Activated CD4-positive, alpha-beta memory T cell treated with anti-CD3 and anti-CD28 coated beads for 36 hours (primary cell): ENCODE measurements around the gene RIN3. TPM values are rescaled to one million over a fixed set of nuclear protein-coding genes. Genes with fewer than 3 reads are reported as not detected.

Experiments
- CTCF ChIA-PET: fragments of 350-600 bp; sonication (Branson Sonifier 250); formaldehyde crosslinking; loops from one replicate; lab custom pipeline; 2021; ENCODE audit warnings: antibody characterized with exemption, inconsistent platforms; lab: Charles Lee
- POLR2A ChIA-PET: fragments of 350-600 bp; sonication (Branson Sonifier 250); formaldehyde crosslinking; loops from one replicate; lab custom pipeline; 2021; ENCODE audit warnings: antibody characterized with exemption; lab: Charles Lee
- DNase-seq: peaks from one replicate; pipeline ENCODE4 v3.0.0-alpha.2; 2020
- H3K27ac Mint-ChIP-seq: one replicate; pipeline ENCODE4 v1.8.0; 2021; ENCODE audit warnings: mixed read lengths
- H3K27me3 Mint-ChIP-seq: one replicate; pipeline ENCODE4 v1.8.0; 2021; ENCODE audit warnings: mixed read lengths
- H3K36me3 Mint-ChIP-seq: one replicate; pipeline ENCODE4 v1.8.0; 2021; ENCODE audit warnings: mixed read lengths
- H3K4me1 Mint-ChIP-seq: one replicate; pipeline ENCODE4 v1.8.0; 2021; ENCODE audit warnings: low read depth, mixed read lengths
- H3K4me3 Mint-ChIP-seq: one replicate; pipeline ENCODE4 v1.8.0; 2021; ENCODE audit warnings: mild to moderate bottlenecking, mixed read lengths
- H3K9me3 Mint-ChIP-seq: one replicate; pipeline ENCODE4 v1.8.0; 2021; ENCODE audit warnings: mixed read lengths
- intact Hi-C: fragments of 100-400 bp; cut with micrococcal nuclease; formaldehyde crosslinking; loops from one replicate; pipeline ENCODE4 v1.15.1; 2023
- total RNA-seq, 2 experiments: library from RNA; stranded (reverse); gene quantifications; one replicate each; pipeline ENCODE4 v1.2.3, GENCODE V29; 2021

The RIN3 gene
- total RNA-seq, 2 experiments from 2014 or later, result 17.5 to 18.8 TPM

GRCh38 chr14:92473969-92474535 is 39.5 kb upstream of the RIN3 start:
- Mint-ChIP-seq H3K4me3 (no peak overlapping the region), H3K36me3 (no peaks in the 10 kb centered on the region), H3K4me1 (peaks cover 5% of the 10 kb centered on the region), H3K27me3 (peaks cover 4% of the 10 kb centered on the region), H3K9me3 (peaks cover 6% of the 10 kb centered on the region), H3K27ac (no peak overlapping the region)
- CTCF ChIA-PET, result interaction anchor here (0.6 kb wide), 1 partner anchor 106 kb away, joined by 3 read pairs; no protein-coding TSS in a partner anchor
- POLR2A ChIA-PET, result no interaction called here
- intact Hi-C loops, result no loop called here
- no peak for DNase-seq

DNA sequence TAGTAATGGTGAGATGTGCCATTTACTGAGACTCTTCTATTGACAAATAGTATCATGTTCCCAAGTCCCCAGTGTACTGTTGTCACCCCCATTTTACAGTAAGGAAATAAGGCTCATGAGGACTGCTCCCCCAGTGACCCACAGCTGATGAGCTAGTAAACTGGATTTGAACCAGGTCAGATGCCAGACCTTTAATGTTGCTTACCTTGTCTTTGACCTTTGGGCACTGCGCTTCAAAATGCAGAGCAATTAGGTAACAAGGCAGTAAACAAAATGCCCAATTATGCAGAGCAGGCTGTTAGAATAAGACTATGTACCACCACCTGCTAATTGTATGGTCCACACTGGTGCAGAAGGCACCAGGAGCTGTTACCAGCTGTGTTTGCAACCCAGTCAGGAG is 38.5 kb upstream of the RIN3 start:
- H3K27me3 Mint-ChIP-seq, result peaks cover 2% of the 10 kb centered on the region
- no peak overlapping the region for H3K27ac Mint-ChIP-seq
- H3K9me3 Mint-ChIP-seq, result peaks cover 3% of the 10 kb centered on the region
- H3K4me3 Mint-ChIP-seq, result no peak overlapping the region
- POLR2A ChIA-PET, result no interaction called here
- intact Hi-C loops, result no loop called here
- no peak for DNase-seq
- H3K36me3 Mint-ChIP-seq, result no peaks in the 10 kb centered on the region
- H3K4me1 Mint-ChIP-seq, result peaks cover 5% of the 10 kb centered on the region
- CTCF ChIA-PET, result no interaction called here

GRCh38 chr14:92475451-92476187 is 38.0 kb upstream of the RIN3 start:
- no peak for DNase-seq
- intact Hi-C loops, result no loop called here
- H3K9me3 Mint-ChIP-seq, result peaks cover 3% of the 10 kb centered on the region
- POLR2A ChIA-PET, result no interaction called here
- H3K36me3 Mint-ChIP-seq, result no peaks in the 10 kb centered on the region
- H3K27me3 Mint-ChIP-seq, result peaks cover 2% of the 10 kb centered on the region
- CTCF ChIA-PET, result no interaction called here
- H3K27ac Mint-ChIP-seq, result no peak overlapping the region
- H3K4me3 Mint-ChIP-seq, result no peak overlapping the region
- H3K4me1 Mint-ChIP-seq, result peaks cover 5% of the 10 kb centered on the region

- Mint-ChIP-seq H3K27ac (no peak overlapping the region), H3K4me1 (no peaks in the 10 kb centered on the region), H3K4me3 (no peak overlapping the region), H3K36me3 (no peaks in the 10 kb centered on the region), H3K27me3 (peaks cover 11% of the 10 kb centered on the region), H3K9me3 (peaks cover 3% of the 10 kb centered on the region)
- ChIA-PET CTCF (no interaction called here), POLR2A (no interaction called here)
- DNase-seq, result no peak
- intact Hi-C loops, result no loop called here
Measured at GRCh38 chr14:92480856-92481255, 32.7 kb upstream of the RIN3 start.

DNA sequence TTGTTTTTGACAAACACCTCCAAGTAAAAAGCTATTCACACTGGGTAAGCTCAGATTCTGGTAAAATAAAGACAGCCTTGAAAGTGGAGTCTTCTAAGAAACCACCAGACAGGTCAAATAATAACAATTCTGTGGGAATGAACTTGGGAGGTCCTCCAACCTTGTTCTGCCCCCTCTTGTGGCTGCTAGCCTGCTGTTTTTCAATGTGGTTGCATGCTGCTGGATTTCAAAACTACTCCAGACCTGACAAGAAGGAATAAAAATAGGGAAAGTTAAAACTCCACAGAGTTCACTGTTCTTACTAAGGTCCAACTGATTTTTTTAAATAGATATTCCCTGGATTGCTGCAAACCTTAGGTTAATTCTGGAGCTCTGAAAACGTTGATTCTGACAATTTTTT is 32.2 kb upstream of the RIN3 start:
- peaks cover 3% of the 10 kb centered on the region for H3K9me3 Mint-ChIP-seq
- H3K27me3 Mint-ChIP-seq, result peaks cover 12% of the 10 kb centered on the region
- no peak overlapping the region for H3K27ac Mint-ChIP-seq
- CTCF ChIA-PET, result interaction anchor here (0.7 kb wide), 1 partner anchor 21 kb away, joined by 3 read pairs; no protein-coding TSS in a partner anchor
- H3K4me3 Mint-ChIP-seq, result no peak overlapping the region
- H3K4me1 Mint-ChIP-seq, result no peaks in the 10 kb centered on the region
- intact Hi-C loops, result no loop called here
- DNase-seq, result no peak
- H3K36me3 Mint-ChIP-seq, result no peaks in the 10 kb centered on the region
- POLR2A ChIA-PET, result no interaction called here

GRCh38 chr14:92481811-92482555 is 31.6 kb upstream of the RIN3 start:
- POLR2A ChIA-PET, result no interaction called here
- CTCF ChIA-PET, result interaction anchor here (0.7 kb wide), 1 partner anchor 21 kb away, joined by 3 read pairs; no protein-coding TSS in a partner anchor
- Mint-ChIP-seq H3K4me1 (no peaks in the 10 kb centered on the region), H3K36me3 (no peaks in the 10 kb centered on the region), H3K27me3 (peaks cover 12% of the 10 kb centered on the region), H3K27ac (no peak overlapping the region), H3K9me3 (peaks cover 3% of the 10 kb centered on the region), H3K4me3 (no peak overlapping the region)
- no peak for DNase-seq
- intact Hi-C loops, result no loop called here

GRCh38 chr14:92482621-92483319 is 30.8 kb upstream of the RIN3 start:
- peaks cover 12% of the 10 kb centered on the region for H3K27me3 Mint-ChIP-seq
- H3K4me3 Mint-ChIP-seq, result no peak overlapping the region
- CTCF ChIA-PET, result no interaction called here
- DNase-seq, result no peak
- no peaks in the 10 kb centered on the region for H3K4me1 Mint-ChIP-seq
- no peak overlapping the region for H3K27ac Mint-ChIP-seq
- no peaks in the 10 kb centered on the region for H3K36me3 Mint-ChIP-seq
- POLR2A ChIA-PET, result no interaction called here
- intact Hi-C loops, result no loop called here
- peaks cover 3% of the 10 kb centered on the region for H3K9me3 Mint-ChIP-seq

GRCh38 chr14:92484132-92484823 is 29.3 kb upstream of the RIN3 start:
- CTCF ChIA-PET, result no interaction called here
- POLR2A ChIA-PET, result no interaction called here
- no peaks in the 10 kb centered on the region for H3K9me3 Mint-ChIP-seq
- H3K27me3 Mint-ChIP-seq, result peaks cover 10% of the 10 kb centered on the region
- H3K4me1 Mint-ChIP-seq, result no peaks in the 10 kb centered on the region
- no peak overlapping the region for H3K4me3 Mint-ChIP-seq
- DNase-seq, result no peak
- intact Hi-C loops, result no loop called here
- no peak overlapping the region for H3K27ac Mint-ChIP-seq
- no peaks in the 10 kb centered on the region for H3K36me3 Mint-ChIP-seq

DNA sequence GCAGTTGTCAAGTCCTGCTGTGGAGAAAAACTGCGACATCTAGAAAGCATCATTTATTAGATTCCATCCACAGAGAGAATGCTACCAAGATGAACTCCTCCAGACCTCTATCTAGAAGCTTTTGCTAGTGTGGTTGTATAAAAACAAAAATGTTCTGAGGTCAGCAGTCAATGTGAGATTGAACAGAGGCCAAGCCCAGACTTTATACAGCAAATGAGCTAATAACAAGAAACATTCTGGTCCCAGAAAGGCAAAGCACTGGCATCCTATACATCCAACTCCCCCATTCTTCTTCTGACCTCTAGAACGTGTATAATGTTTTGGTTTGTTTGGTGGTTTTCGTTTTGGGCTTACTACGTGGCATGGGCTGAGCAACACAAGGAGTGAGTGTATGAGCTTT is 26.7 kb upstream of the RIN3 start:
- intact Hi-C loops, result no loop called here
- Mint-ChIP-seq H3K27ac (no peak overlapping the region), H3K4me3 (no peak overlapping the region), H3K9me3 (no peaks in the 10 kb centered on the region), H3K4me1 (no peaks in the 10 kb centered on the region), H3K36me3 (no peaks in the 10 kb centered on the region), H3K27me3 (peaks cover 10% of the 10 kb centered on the region)
- POLR2A ChIA-PET, result no interaction called here
- DNase-seq, result no peak
- CTCF ChIA-PET, result interaction anchor here (1.2 kb wide), 1 partner anchor 89 kb away, joined by 3 read pairs; no protein-coding TSS in a partner anchor

DNA sequence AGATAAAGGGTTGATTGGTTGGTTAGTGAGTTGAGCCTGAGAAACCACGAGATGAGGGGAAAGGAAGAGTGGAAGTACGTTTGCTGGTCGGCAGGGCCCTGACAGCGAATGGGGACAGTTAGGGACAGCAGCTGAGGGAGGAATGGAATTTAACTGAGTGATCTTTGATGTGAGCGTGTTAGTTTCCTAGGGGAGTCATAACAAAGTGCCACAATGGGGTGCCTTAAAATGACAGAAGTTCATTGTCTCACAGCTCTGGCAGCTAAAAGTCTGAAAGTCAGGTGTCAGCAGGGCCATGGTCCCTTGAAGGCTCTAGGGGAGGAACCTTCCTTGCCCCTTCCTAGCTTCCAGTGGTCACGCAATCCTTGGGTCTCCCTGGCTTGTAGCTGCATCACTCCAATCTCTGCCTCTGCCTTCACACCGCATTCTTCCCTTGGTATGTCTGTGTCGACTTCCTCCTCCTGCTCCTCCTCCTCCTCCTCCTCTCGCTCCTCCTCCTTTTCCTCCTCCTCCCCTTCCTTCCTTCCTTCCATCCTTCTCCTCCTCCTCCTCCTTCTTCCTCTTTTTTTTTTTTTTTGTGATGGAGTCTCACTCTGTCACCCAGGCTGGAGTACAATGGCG is 26.0 kb upstream of the RIN3 start:
- Mint-ChIP-seq H3K27ac (no peak overlapping the region), H3K4me1 (no peaks in the 10 kb centered on the region), H3K9me3 (no peaks in the 10 kb centered on the region), H3K36me3 (no peaks in the 10 kb centered on the region), H3K27me3 (peaks cover 10% of the 10 kb centered on the region), H3K4me3 (no peak overlapping the region)
- no peak for DNase-seq
- CTCF ChIA-PET, result interaction anchor here (1.2 kb wide), 1 partner anchor 89 kb away, joined by 3 read pairs; no protein-coding TSS in a partner anchor
- POLR2A ChIA-PET, result no interaction called here
- intact Hi-C loops, result no loop called here
